Fibroblast of skin of left biceps (primary cell): Measurements from ENCODE around the gene HOATZ.
A peak's percentile ranks its signal among the peaks of the same experiment; 100 is the strongest.

ENCODE experiments used
- DNase-seq, 2 experiments: peaks; one replicate each; pipeline ENCODE4 v3.0.0-alpha.2; 2013; ENCODE audit warnings: low read depth in 2 of 2

HOATZ gene

GRCh38 chr11:111577821-111578220 is 63.2 kb downstream of the HOATZ start:
- no peak for DNase-seq

GRCh38 chr11:111581341-111581740 is 66.8 kb downstream of the HOATZ start:
- no peak for DNase-seq

- DNase-seq, result no peak
Observed at GRCh38 chr11:111582163-111582562, 67.6 kb downstream of the HOATZ start.

GRCh38 chr11:111582881-111583280 is 68.3 kb downstream of the HOATZ start:
- no peak for DNase-seq

GRCh38 chr11:111585371-111585770 is 70.8 kb downstream of the HOATZ start:
- peak; percentile 70 for DNase-seq

GRCh38 chr11:111586388-111586831 is 71.8 kb downstream of the HOATZ start:
- no peak for DNase-seq
